ENCODE measurements around the gene TMED10. TPM values are rescaled to one million over a fixed set of nuclear protein-coding genes. Genes with fewer than 3 reads are reported as not detected.
"Not testable (repeated sequence)": the region's sequence is repeated elsewhere in the genome, so short reads cannot be mapped to it uniquely, and the experiment has no call there.

The TMED10 gene
- total RNA-seq, 1 donor from 2014 or later: 380 TPM

- no peaks in the 10 kb centered on the region for H3K9me3 Mint-ChIP-seq (ENCODE audit: unreplicated experiment)
- DNase-seq (ENCODE audit: extremely low spot score, unreplicated experiment): no peak
- no peak overlapping the region for H3K4me3 Mint-ChIP-seq (ENCODE audit: unreplicated experiment)
- no peak for TF ChIP-seq CTCF (IDR thresholded peaks at IDR 0.05)
- no peaks in the 10 kb centered on the region for H3K27me3 Mint-ChIP-seq (ENCODE audit: unreplicated experiment)
- H3K27ac Mint-ChIP-seq (ENCODE audit: unreplicated experiment): no peak overlapping the region
- H3K4me1 Mint-ChIP-seq (ENCODE audit: unreplicated experiment): peaks cover 10% of the 10 kb centered on the region
- H3K36me3 Mint-ChIP-seq (ENCODE audit: unreplicated experiment): peaks cover 7% of the 10 kb centered on the region
Observed at GRCh38 chr14:75156111-75156510, 20.3 kb downstream of the TMED10 start.

- peaks cover 8% of the 10 kb centered on the region for H3K36me3 Mint-ChIP-seq (ENCODE audit: unreplicated experiment)
- no peaks in the 10 kb centered on the region for H3K27me3 Mint-ChIP-seq (ENCODE audit: unreplicated experiment)
- H3K4me3 Mint-ChIP-seq (ENCODE audit: unreplicated experiment): no peak overlapping the region
- no peaks in the 10 kb centered on the region for H3K9me3 Mint-ChIP-seq (ENCODE audit: unreplicated experiment)
- H3K27ac Mint-ChIP-seq (ENCODE audit: unreplicated experiment): no peak overlapping the region
- DNase-seq (ENCODE audit: extremely low spot score, unreplicated experiment): no peak
- TF ChIP-seq CTCF (IDR thresholded peaks at IDR 0.05): no peak
- peaks cover 11% of the 10 kb centered on the region for H3K4me1 Mint-ChIP-seq (ENCODE audit: unreplicated experiment)
Observed at GRCh38 chr14:75155169-75155568, 21.2 kb downstream of the TMED10 start.

GRCh38 chr14:75153295-75153694 is 23.1 kb downstream of the TMED10 start:
- H3K27ac Mint-ChIP-seq (ENCODE audit: unreplicated experiment): no peak overlapping the region
- no peaks in the 10 kb centered on the region for H3K27me3 Mint-ChIP-seq (ENCODE audit: unreplicated experiment)
- no peak for TF ChIP-seq CTCF (IDR thresholded peaks at IDR 0.05)
- no peaks in the 10 kb centered on the region for H3K9me3 Mint-ChIP-seq (ENCODE audit: unreplicated experiment)
- peaks cover 19% of the 10 kb centered on the region for H3K4me1 Mint-ChIP-seq (ENCODE audit: unreplicated experiment)
- DNase-seq (ENCODE audit: extremely low spot score, unreplicated experiment): no peak
- peaks cover 16% of the 10 kb centered on the region for H3K36me3 Mint-ChIP-seq (ENCODE audit: unreplicated experiment)
- H3K4me3 Mint-ChIP-seq (ENCODE audit: unreplicated experiment): no peak overlapping the region

- H3K9me3 Mint-ChIP-seq (ENCODE audit: unreplicated experiment): no peaks in the 10 kb centered on the region
- peaks cover 30% of the 10 kb centered on the region for H3K4me1 Mint-ChIP-seq (ENCODE audit: unreplicated experiment)
- H3K4me3 Mint-ChIP-seq (ENCODE audit: unreplicated experiment): no peak overlapping the region
- DNase-seq (ENCODE audit: extremely low spot score, unreplicated experiment): no peak
- H3K27me3 Mint-ChIP-seq (ENCODE audit: unreplicated experiment): no peaks in the 10 kb centered on the region
- H3K36me3 Mint-ChIP-seq (ENCODE audit: unreplicated experiment): peaks cover 16% of the 10 kb centered on the region
- H3K27ac Mint-ChIP-seq (ENCODE audit: unreplicated experiment): no peak overlapping the region
- TF ChIP-seq CTCF (IDR thresholded peaks at IDR 0.05): no peak
Observed at GRCh38 chr14:75151851-75152250, 24.6 kb downstream of the TMED10 start.

GRCh38 chr14:75150637-75151036 is 25.8 kb downstream of the TMED10 start:
- H3K4me3 Mint-ChIP-seq (ENCODE audit: unreplicated experiment); DNase-seq (ENCODE audit: extremely low spot score, unreplicated experiment); H3K9me3 Mint-ChIP-seq (ENCODE audit: unreplicated experiment); H3K27ac Mint-ChIP-seq (ENCODE audit: unreplicated experiment); H3K27me3 Mint-ChIP-seq (ENCODE audit: unreplicated experiment): not testable (repeated sequence)
- Mint-ChIP-seq H3K4me1 (ENCODE audit: unreplicated experiment) (peaks cover 34% of the 10 kb centered on the region), H3K36me3 (ENCODE audit: unreplicated experiment) (peaks cover 23% of the 10 kb centered on the region)

GRCh38 chr14:75150150-75150549 is 26.3 kb downstream of the TMED10 start:
- H3K27me3 Mint-ChIP-seq (ENCODE audit: unreplicated experiment): no peaks in the 10 kb centered on the region
- H3K27ac Mint-ChIP-seq (ENCODE audit: unreplicated experiment): peak overlapping the region; percentile 68
- H3K9me3 Mint-ChIP-seq (ENCODE audit: unreplicated experiment): no peaks in the 10 kb centered on the region
- no peak for DNase-seq (ENCODE audit: extremely low spot score, unreplicated experiment)
- peaks cover 23% of the 10 kb centered on the region for H3K36me3 Mint-ChIP-seq (ENCODE audit: unreplicated experiment)
- peaks cover 34% of the 10 kb centered on the region for H3K4me1 Mint-ChIP-seq (ENCODE audit: unreplicated experiment)
- no peak overlapping the region for H3K4me3 Mint-ChIP-seq (ENCODE audit: unreplicated experiment)
- TF ChIP-seq CTCF (IDR thresholded peaks at IDR 0.05): no peak
